Central memory CD4-positive, alpha-beta T cell (primary cell): ENCODE data around the gene FGR.

Experiments
- DNase-seq: peaks from one replicate; pipeline ENCODE4 v3.0.0; 2022

FGR gene

DNA sequence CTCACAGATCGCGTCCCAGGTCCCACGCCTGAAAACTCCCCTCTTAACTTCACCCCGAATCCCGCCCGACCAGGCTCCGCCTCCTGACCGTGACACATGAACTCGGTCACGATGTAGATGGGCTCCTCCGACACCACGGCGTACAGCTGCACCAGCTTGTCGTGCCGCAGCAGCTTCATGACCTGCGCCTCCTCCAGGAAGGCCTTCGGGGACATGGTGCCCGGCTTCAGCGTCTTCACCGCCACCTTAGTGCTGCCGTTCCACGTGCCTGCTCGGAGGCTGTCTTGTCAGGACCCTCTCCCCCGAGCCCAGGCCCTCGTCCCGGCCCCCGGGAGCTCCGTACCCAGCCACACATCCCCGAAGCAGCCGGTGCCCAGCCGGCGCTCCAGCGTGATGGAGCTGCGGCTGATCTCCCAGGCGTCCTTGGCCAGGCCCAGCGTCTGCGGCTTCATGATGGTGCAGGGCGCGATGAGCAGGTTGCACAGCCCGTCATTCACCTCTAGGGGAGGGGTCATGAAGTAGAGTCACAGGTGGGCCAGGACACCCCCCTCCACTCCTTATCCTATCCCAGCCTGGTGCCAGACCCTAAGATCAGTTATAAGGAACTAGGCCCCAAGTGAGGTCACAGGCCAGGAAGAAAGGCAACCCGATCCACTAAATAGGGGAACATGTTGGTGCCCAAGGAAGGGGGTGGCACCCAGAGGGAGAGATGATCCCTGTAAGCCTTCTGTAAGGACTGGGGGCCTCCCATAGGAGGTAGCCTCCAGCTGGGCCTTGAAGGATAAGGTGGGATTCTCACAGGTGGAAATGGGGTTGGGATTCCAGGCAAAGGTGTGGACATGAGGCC lies 19.4 kb downstream of the FGR start:
- DNase-seq = no peak

- DNase-seq = no peak
Measured at GRCh38 chr1:27614625-27615344, 20.2 kb downstream of the FGR start.

DNA sequence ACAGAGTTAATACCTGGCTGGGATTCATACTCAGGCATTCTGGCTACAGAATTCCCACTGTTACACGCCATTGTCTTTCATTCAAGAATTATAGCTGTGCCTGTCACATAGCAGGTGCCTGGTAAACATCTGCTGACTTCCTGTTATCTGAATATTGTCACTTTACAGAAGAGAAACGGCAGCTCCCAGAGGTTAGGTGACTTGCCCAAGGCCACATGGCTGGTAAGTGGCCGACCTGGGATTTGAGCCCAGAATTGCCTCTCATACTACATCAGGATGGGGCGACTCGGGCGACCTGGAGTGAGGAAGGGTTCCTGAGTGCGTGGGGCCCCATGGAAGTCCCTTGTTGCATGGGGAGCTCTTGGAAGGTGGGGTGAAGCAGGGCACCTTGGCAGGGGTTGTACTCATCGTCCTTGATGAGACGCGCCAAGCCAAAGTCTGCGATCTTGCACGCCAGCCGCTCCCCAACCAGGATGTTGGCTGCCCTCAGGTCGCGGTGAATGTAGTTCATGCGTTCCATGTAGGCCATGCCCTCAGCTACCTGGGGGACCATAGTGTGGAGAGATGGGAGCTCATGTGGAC lies 20.9 kb downstream of the FGR start:
- no peak for DNase-seq

- DNase-seq = no peak
Measured at GRCh38 chr1:27612718-27613117, 22.3 kb downstream of the FGR start.

GRCh38 chr1:27611450-27611849 lies 23.5 kb downstream of the FGR start:
- DNase-seq = no peak

- DNase-seq = no peak
Measured at GRCh38 chr1:27609618-27610240, 25.3 kb downstream of the FGR start.

GRCh38 chr1:27609210-27609555 lies 25.8 kb downstream of the FGR start:
- DNase-seq = no peak

DNA sequence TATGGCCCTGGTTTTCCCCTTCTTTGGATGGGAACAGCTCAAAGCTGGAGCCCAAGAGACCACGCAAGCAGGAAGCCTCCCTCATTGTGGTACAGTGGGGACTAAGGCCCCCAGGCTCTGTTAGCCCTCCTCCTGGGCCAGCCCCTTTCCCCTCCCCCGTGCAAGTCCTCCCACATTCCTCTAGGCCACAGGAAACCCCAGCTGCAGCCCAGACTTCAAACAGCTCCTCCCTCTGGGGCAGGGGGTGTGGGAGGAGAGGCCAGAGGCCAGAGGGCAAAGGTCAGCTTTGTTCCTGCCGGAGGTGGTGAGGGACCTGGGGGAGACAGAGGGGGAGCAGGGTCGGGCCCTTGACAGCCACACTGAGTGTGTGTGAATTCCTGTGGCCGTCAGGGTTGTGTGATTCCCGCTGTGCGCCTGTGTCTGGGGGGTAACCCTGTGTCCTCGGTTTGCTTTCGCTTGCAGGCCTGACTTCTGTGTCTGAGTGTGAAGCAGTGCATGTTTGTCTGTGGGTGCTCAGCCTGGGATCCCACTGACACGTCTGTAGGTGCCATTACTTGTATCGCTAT lies 27.7 kb downstream of the FGR start:
- DNase-seq = no peak

DNA sequence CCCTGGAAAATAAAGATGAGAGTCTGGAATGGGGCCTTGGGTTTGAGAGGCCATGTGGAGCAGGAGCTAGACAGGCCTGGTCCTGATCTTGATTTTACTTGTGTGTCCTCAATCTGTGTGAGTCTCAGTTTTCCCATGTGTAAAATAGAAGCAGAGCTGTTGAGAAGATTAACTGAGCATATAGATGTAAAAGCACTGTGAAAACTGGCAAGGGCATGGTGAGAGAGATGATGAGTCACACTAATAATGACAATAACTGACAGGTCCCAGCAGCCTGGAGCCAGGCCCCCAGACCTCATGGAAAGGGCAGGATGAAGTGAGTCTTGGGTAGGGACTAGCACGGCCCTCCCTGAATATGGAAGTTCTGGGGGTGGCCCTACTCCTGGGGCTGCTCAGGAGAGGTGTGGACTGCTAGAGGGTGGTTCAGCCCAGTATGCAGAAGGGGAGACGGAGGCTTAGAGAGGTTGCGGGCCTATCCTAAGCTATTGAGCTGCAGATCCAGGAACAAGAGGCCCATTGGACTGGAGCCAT lies 28.2 kb downstream of the FGR start:
- DNase-seq = no peak

DNA sequence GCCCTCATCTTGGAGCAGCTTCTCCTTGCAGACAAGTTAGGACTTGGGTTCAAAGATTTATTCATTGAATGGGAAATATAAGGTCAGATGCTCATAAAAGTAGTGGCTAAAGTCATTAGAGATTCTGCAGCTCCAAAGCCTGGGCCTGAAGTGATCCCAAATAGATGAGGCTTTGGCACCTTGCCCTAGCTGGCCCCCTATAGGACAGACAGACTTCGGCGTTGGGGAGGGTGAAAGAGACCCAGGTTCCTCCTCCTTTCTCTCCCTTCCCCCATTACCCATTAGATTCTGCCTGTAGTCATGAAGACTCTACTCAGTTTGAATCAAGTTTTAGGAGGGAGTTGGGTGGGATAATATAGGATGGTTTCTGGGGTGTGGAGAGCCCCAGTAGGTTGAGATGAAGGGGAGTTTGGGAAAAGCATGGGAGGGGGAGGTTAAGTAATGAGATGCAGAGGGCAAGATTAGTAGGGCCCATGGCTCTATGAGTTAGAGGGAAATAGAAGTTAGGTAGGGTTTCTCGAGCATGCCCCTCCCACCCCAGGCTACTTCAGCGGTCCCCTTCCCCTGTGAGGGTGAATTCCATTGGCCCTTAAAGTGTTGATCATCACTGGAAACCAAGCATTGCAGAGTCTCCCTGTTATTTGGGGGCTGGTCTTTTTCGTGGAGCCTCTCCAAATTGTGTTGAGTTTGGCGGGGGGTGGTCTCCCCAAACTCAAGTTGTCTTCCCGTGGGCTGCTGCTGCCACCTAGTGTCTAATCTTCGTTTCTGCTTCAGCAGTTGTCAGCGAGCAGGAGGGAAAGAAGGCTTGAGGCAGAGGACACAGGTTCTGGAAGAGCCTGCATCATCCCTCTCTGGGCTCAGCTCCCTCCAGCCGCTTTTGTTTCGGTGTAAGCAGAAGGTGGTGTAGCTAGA lies 28.9 kb downstream of the FGR start:
- DNase-seq = peak; percentile 56

- no peak for DNase-seq
Measured at GRCh38 chr1:27605300-27605766, 29.7 kb downstream of the FGR start.

DNA sequence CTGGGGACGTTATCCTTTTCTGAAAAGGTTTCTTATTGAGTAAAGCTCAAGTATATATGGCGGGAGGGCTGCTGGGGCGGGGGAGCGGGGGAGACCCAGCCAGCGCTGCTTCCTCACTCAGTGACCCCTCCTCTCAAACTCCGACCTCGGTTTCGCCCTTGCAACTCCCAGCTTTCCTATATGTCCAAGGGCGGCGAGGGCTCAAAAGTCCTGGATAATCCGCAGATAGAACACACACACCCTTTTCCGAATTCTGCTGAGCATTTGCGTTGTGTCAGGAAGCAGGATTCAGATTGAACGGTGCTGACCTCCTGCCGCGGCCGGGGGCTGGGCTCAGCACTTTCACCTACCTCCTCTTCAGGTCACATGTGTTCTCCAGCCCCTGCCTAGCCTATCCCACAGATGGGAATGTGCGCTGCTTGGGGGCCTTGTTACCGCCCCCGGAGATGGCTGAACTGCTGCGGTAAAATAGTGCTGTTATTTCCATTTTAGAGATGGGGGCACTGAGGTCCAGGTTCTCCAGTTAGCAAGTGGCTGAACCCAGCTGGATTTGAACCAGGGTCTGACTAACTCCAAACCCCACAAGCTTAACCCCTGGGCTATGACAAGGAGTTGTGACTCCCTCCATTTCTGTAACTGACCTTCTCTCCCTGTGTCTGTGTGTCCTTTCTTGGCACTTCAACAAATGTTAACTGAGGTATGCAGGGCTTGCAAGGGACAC lies 30.2 kb downstream of the FGR start:
- DNase-seq = no peak

DNA sequence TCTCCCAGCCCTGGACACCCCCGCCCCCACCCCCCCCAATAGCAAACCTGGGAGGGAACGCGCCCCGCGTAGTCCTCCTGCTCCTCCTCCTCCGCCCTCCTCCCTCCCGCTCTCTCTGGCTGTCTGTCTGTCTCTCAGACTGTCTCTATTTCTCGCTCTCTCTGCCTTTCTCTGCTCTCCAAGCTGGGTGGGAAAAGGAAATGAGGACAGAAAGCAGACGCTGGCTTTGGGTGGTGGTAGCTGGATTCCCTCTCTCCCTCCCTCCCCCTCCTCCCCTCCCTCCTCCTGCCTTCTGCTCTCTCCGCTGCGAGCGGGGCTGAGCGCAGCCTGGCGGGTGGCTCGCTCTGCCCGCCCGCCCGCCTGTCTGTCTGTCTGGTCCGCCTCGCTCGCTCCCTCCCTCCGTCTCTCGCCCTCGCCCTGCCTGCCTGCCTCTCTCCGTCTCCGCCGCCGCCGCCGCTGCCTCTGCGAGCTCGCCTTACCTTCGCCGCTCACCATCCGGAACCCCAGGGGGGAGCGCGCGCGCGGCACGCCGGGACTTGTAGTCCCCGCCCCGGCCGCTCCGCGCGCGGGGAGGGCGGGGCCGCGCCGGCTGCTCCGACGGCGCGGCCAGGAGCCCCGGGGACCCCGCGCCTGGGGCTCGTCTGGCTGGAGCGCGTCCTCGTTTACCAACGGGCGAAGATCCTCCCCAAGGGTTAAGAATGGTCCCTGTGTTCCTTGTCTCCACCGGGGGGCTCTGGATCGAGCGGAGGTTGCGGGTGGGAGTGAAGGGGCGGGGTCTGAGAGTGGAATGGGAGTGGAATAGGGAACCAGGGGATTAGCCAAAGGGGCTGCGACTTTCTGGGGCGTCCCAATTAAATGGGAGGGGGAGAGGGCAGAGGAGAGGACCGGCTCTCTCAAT lies 31.1 kb downstream of the FGR start, which contains the start of gene AHDC1:
Gene AHDC1 (minus strand): TSS at position 464 of the 898 bp plus-strand sequence. CDS start 52,029 bp downstream, outside the sequence.
- DNase-seq = peak; percentile 89

- DNase-seq = no peak
Measured at GRCh38 chr1:27603309-27603680, 31.7 kb downstream of the FGR start.

- peak; percentile 44 for DNase-seq
Measured at GRCh38 chr1:27602462-27603308, 32.3 kb downstream of the FGR start.

DNA sequence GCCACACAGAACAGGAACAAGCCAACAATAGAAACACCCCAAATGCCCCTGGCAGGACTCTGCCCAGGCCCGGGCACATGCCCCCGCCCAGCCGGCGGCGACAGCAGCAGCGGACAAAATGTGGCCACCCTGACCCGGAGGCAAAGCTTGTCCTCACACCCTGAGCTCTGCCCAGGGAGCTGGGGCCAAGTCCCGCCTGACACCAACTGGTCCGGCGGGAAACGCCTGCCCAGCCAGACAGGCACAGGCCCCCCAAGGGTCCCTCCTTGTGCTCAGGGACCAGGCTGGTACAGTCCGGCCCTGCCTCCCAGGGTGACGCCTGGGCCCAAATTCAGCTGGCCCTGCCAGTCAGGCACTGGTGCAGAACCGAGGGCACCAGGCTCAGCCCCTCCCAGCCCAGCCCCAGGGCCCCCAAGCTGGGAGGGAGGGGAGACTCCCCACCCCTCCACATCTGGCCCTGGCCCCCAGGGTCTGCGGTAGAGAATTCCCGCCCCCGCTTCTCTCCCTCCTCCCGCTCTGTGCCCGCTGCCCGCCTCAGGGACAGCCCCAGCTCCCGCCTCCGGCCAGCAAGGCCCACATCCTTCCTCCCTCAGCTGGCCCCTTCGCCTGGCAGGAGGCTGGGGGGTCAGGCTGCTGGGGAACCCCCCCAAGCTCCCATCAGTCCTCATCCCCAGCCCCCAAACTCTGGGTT lies 33.1 kb downstream of the FGR start:
- no peak for DNase-seq

DNA sequence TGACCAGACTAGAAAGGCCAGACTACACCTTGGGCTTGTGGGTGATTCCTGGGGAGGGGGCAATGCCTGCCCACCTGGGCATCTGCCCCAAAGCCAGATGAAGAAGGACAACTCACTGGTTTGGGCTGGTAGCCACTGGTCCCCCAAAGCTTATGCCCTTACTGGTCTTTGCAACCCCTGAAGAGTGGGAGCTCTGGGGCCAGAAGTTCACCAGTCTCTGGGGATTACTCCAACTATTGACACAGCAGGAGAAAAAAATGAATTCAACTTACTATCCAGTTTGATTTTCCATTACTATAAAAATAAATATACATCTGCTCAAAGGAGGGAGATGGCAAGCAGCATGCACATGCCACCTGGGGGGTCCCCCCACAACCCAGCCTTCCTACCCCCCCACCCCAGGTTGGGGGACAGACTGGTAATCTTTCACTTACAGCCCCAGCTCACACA lies 33.6 kb downstream of the FGR start:
- DNase-seq = no peak
